Measurements from ENCODE around the gene SHROOM2. TPM values are rescaled to one million over a fixed set of nuclear protein-coding genes. Genes with fewer than 3 reads are reported as not detected.

The SHROOM2 gene
- total and polyA plus RNA-seq, 8 donors: 5.6 to 15.0 (median 13.7) TPM

- no peak for DNase-seq
- H3K27me3 ChIP-seq: no peaks in the 10 kb centered on the region
Observed at GRCh38 chrX:9921407-9921806, 135.2 kb downstream of the SHROOM2 start.

GRCh38 chrX:9923357-9923756 is 137.1 kb downstream of the SHROOM2 start:
- H3K36me3 ChIP-seq: no peaks in the 10 kb centered on the region
- intact Hi-C loops (cut with DNase I): no loop called here

More at GRCh38 chrX:9921407-9921806, 135.2 kb downstream of the SHROOM2 start:
- ATAC-seq: no peak
- Histone ChIP-seq H3K4me3 (no peak overlapping the region), H3K4me1 (no peaks in the 10 kb centered on the region), H3K27ac (no peak overlapping the region), H3K9me3 (no peaks in the 10 kb centered on the region), H3K36me3 (no peaks in the 10 kb centered on the region)
- intact Hi-C loops (cut with DNase I): no loop called here
- TF ChIP-seq CTCF (IDR thresholded peaks at IDR 0.05): no peak

GRCh38 chrX:9926002-9926401 is 139.8 kb downstream of the SHROOM2 start:
- no peaks in the 10 kb centered on the region for H3K4me1 ChIP-seq
- no peak overlapping the region for H3K4me3 ChIP-seq
- no peaks in the 10 kb centered on the region for H3K36me3 ChIP-seq
- no peak overlapping the region for H3K27ac ChIP-seq
- intact Hi-C loops (cut with DNase I): no loop called here
- no peaks in the 10 kb centered on the region for H3K9me3 ChIP-seq
- DNase-seq (no peak), ATAC-seq (no peak)
- no peak for TF ChIP-seq CTCF (IDR thresholded peaks at IDR 0.05)
- no peaks in the 10 kb centered on the region for H3K27me3 ChIP-seq

More at GRCh38 chrX:9923357-9923756, 137.1 kb downstream of the SHROOM2 start:
- ATAC-seq: no peak
- Histone ChIP-seq H3K9me3 (no peaks in the 10 kb centered on the region), H3K27ac (no peak overlapping the region), H3K4me3 (no peak overlapping the region), H3K27me3 (no peaks in the 10 kb centered on the region), H3K4me1 (no peaks in the 10 kb centered on the region)
- no peak for TF ChIP-seq CTCF (IDR thresholded peaks at IDR 0.05)
- no peak for DNase-seq

GRCh38 chrX:9927698-9928482 is 141.7 kb downstream of the SHROOM2 start:
- DNase-seq (no peak), ATAC-seq (peak; percentile 57)
- no peak for TF ChIP-seq CTCF (IDR thresholded peaks at IDR 0.05)
- Histone ChIP-seq H3K36me3 (no peaks in the 10 kb centered on the region), H3K4me3 (no peak overlapping the region), H3K4me1 (no peaks in the 10 kb centered on the region), H3K27me3 (no peaks in the 10 kb centered on the region), H3K9me3 (no peaks in the 10 kb centered on the region), H3K27ac (no peak overlapping the region)
- intact Hi-C loops (cut with DNase I): no loop called here

- no peaks in the 10 kb centered on the region for H3K4me1 ChIP-seq
- DNase-seq: no peak
- TF ChIP-seq CTCF (IDR thresholded peaks at IDR 0.05): no peak
- intact Hi-C loops (cut with DNase I): no loop called here
- no peaks in the 10 kb centered on the region for H3K27me3 ChIP-seq
- ATAC-seq: no peak
- H3K27ac ChIP-seq: no peak overlapping the region
- no peak overlapping the region for H3K4me3 ChIP-seq
- H3K9me3 ChIP-seq: no peaks in the 10 kb centered on the region
- H3K36me3 ChIP-seq: no peaks in the 10 kb centered on the region
Observed at GRCh38 chrX:9935436-9935835, 149.2 kb downstream of the SHROOM2 start.
